Caco-2 (cell line): ENCODE data around the gene ARHGAP4. TPM values are rescaled to one million over a fixed set of nuclear protein-coding genes. Genes with fewer than 3 reads are reported as not detected.

Experiments used
- BruUV-seq: library from RNA; stranded (reverse); fragments of 400-500 nt; replicated peaks from 2 replicates; lab custom pipeline; 2021; lab: Mats Ljungman, UMichigan
- CTCF ChIA-PET: fragments of 300-600 bp; sonication (Branson Sonifier 250); formaldehyde crosslinking; loops from one replicate; lab custom pipeline; 2022; ENCODE audit warnings: antibody characterized with exemption; lab: Charles Lee
- POLR2A ChIA-PET: fragments of 300-600 bp; sonication (Branson Sonifier 250); formaldehyde crosslinking; loops from one replicate; lab custom pipeline; 2022; ENCODE audit warnings: antibody characterized with exemption; lab: Charles Lee
- DNase-seq, 2 experiments: peaks; one replicate each; pipeline versions ENCODE4 v3.0.0 to v3.0.0-alpha.2; 2020 to 2022
- H3K27me3 ChIP-seq: replicated peaks from 2 replicates; pipeline ENCODE4 v1.6.0; 2011; ENCODE audit warnings: low read length; ENCODE audit not compliant: control insufficient read depth, insufficient read depth
- H3K36me3 ChIP-seq: 2 replicates; pipeline ENCODE4 v1.5.1; 2011; ENCODE audit warnings: low read length; ENCODE audit not compliant: control insufficient read depth, insufficient read depth
- H3K4me1 ChIP-seq: fragments of 250-450 bp; sonication (Bioruptor Pico); 2 replicates; pipeline ENCODE4 v1.5.1; 2020; ENCODE audit warnings: mild to moderate bottlenecking
- H3K4me3 ChIP-seq: 2 replicates; pipeline ENCODE4 v1.5.1; 2011; ENCODE audit warnings: low read depth, mild to moderate bottlenecking, control low read depth, low read length
- H3K9me3 ChIP-seq: fragments of 250-450 bp; sonication (Bioruptor Pico); 2 replicates; pipeline ENCODE4 v1.5.1; 2020; ENCODE audit warnings: mild to moderate bottlenecking, moderate library complexity
- H3K27ac Mint-ChIP-seq: one replicate; pipeline ENCODE4 v1.8.0; 2022; ENCODE audit warnings: mixed read lengths; ENCODE audit not compliant: unreplicated experiment
- H3K27me3 Mint-ChIP-seq: one replicate; pipeline ENCODE4 v1.8.0; 2022; ENCODE audit warnings: mixed read lengths; ENCODE audit not compliant: insufficient read depth, unreplicated experiment
- H3K36me3 Mint-ChIP-seq: one replicate; pipeline ENCODE4 v1.8.0; 2022; ENCODE audit warnings: mild to moderate bottlenecking, mixed read lengths; ENCODE audit not compliant: insufficient read depth, unreplicated experiment
- H3K4me1 Mint-ChIP-seq: one replicate; pipeline ENCODE4 v1.8.0; 2022; ENCODE audit warnings: low read depth, mixed read lengths; ENCODE audit not compliant: unreplicated experiment
- H3K4me3 Mint-ChIP-seq: one replicate; pipeline ENCODE4 v1.8.0; 2022; ENCODE audit warnings: mild to moderate bottlenecking, moderate library complexity, mixed read lengths; ENCODE audit not compliant: unreplicated experiment
- H3K9me3 Mint-ChIP-seq: one replicate; pipeline ENCODE4 v1.8.0; 2022; ENCODE audit warnings: mixed read lengths; ENCODE audit not compliant: unreplicated experiment
- intact Hi-C: fragments of 100-400 bp; cut with micrococcal nuclease; formaldehyde crosslinking; loops from one replicate; pipeline ENCODE4 v1.10.0; 2022; ENCODE audit not compliant: unreplicated experiment
- total RNA-seq: library from RNA; stranded (reverse); gene quantifications from 2 replicates; pipeline ENCODE4 v1.2.3, GENCODE V29; 2022
- TF ChIP-seq, protein P1 (sequence below), 2 experiments: fragments of 200-600 bp in 1 of 2; IDR thresholded peaks; 1 replicate in 1 of 2; 2 replicates in 1 of 2; pipeline versions ENCODE4 v1.5.1 to v1.8.0; 2011 to 2022; ENCODE audit warnings: antibody characterized with exemption in 1 of 2, control low read depth in 1 of 2, inconsistent platforms in 1 of 2, low read depth in 1 of 2, low read length in 1 of 2, mild to moderate bottlenecking in 1 of 2, moderate library complexity in 1 of 2; ENCODE audit not compliant: insufficient read depth in 1 of 2, severe bottlenecking in 1 of 2, unreplicated experiment in 1 of 2

ARHGAP4 gene
- total RNA-seq, 1 experiment from 2014 or later, result 15.7 TPM

DNA sequence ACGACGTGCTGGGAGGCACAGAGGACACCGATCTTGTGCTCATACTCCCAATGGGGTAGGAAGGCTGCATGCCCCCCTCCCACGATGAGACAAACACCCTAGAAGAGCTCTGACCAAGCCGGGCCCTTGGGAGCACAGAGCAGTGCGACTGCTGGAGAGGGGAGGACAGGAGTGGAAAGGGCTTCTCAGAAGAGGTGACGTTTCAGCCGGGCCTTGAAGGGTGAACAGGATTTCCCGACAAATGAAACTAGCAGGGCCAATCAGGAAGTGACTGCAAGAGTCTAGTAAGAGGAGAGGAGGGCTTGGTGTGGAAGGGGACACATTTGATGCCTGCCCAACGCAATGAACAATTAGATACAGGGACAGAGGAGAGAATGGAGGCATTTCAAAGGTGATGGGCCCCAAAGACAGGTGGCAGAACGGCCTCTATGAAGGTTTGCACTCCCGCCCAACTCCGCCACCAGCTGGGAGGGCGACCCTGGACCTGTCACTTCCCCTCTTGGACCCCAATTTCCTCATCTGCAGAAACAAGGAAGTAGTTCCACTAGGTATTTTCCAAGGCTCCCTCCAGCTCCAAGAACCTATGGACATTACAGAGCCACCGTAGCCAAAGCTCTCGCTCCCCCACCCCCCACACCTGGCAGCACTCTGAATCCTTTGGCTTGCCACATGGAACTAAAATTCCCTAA is 41.6 kb upstream of the ARHGAP4 start:
- intact Hi-C loops, result no loop called here
- Mint-ChIP-seq H3K4me1 (no peaks in the 10 kb centered on the region), H3K36me3 (peaks cover 35% of the 10 kb centered on the region), H3K9me3 (no peaks in the 10 kb centered on the region), H3K4me3 (no peak overlapping the region), H3K27ac (no peak overlapping the region), H3K27me3 (no peaks in the 10 kb centered on the region)
- ChIA-PET POLR2A (no interaction called here), CTCF (interaction anchor here (1.3 kb wide), 2 partner anchors 18 to 21 kb away, joined by 3 to 4 read pairs; no protein-coding TSS in a partner anchor)
- TF ChIP-seq, protein P1, sequence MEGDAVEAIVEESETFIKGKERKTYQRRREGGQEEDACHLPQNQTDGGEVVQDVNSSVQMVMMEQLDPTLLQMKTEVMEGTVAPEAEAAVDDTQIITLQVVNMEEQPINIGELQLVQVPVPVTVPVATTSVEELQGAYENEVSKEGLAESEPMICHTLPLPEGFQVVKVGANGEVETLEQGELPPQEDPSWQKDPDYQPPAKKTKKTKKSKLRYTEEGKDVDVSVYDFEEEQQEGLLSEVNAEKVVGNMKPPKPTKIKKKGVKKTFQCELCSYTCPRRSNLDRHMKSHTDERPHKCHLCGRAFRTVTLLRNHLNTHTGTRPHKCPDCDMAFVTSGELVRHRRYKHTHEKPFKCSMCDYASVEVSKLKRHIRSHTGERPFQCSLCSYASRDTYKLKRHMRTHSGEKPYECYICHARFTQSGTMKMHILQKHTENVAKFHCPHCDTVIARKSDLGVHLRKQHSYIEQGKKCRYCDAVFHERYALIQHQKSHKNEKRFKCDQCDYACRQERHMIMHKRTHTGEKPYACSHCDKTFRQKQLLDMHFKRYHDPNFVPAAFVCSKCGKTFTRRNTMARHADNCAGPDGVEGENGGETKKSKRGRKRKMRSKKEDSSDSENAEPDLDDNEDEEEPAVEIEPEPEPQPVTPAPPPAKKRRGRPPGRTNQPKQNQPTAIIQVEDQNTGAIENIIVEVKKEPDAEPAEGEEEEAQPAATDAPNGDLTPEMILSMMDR (IDR thresholded peaks at IDR 0.05; ENCODE audit: insufficient read depth in 1 of 2, low read depth in 1 of 2, low read length in 1 of 2, severe bottlenecking in 1 of 2, unreplicated experiment in 1 of 2), result no peak
- Histone ChIP-seq H3K4me1 (no peaks in the 10 kb centered on the region), H3K9me3 (no peaks in the 10 kb centered on the region), H3K4me3 (no peak overlapping the region), H3K36me3 (peaks cover 3% of the 10 kb centered on the region), H3K27me3 (no peaks in the 10 kb centered on the region)
- BruUV-seq, result TSS peak; percentile 1
- DNase-seq, result no peak

DNA sequence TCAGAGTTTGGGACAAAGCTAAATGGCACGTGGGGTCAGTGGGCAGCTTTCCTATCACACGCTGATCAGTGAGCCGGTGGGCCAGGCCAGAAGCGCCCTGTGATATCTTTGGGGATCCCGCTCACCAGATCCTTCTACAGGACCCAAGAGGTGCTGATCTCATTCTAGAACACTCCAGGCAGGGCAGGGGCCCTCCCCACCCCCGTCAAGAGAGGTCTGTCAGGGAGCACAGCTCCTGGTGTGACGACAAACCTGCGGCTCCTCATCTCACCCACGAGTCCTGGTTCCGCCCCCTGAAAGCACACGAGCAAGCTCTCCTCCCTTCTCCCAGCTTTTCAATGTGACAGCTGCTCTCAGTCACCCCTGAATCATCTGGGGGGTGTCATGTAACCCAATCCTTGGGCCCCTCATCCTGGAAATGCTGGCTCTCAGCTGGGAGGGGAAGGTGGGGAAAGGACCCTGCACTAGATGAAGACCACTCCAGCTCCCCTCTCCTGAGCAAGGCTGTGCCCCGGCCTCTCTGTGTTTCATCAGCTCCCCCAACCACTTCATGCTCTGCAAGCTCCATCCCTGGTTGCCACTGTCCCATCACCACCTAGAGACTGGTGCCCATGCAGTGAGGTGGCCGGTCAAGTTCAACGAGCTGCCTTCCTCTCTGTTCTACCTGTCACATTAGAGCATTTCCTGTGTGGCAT is 40.9 kb upstream of the ARHGAP4 start:
- H3K4me1 ChIP-seq, result no peaks in the 10 kb centered on the region
- intact Hi-C loops, result no loop called here
- TF ChIP-seq, protein P1 (IDR thresholded peaks at IDR 0.05; ENCODE audit: insufficient read depth in 1 of 2, low read depth in 1 of 2, low read length in 1 of 2, severe bottlenecking in 1 of 2, unreplicated experiment in 1 of 2), result no peak
- Mint-ChIP-seq H3K36me3 (peaks cover 35% of the 10 kb centered on the region), H3K4me1 (no peaks in the 10 kb centered on the region), H3K27me3 (no peaks in the 10 kb centered on the region), H3K4me3 (no peak overlapping the region), H3K9me3 (no peaks in the 10 kb centered on the region), H3K27ac (no peak overlapping the region)
- peaks cover 3% of the 10 kb centered on the region for H3K36me3 ChIP-seq
- no peak for DNase-seq
- H3K4me3 ChIP-seq, result no peak overlapping the region
- CTCF ChIA-PET, result interaction anchor here (1.3 kb wide), 2 partner anchors 18 to 20 kb away, joined by 3 to 4 read pairs; no protein-coding TSS in a partner anchor
- H3K9me3 ChIP-seq, result no peaks in the 10 kb centered on the region
- POLR2A ChIA-PET, result no interaction called here
- H3K27me3 ChIP-seq, result no peaks in the 10 kb centered on the region
- BruUV-seq, result no TSS peak

DNA sequence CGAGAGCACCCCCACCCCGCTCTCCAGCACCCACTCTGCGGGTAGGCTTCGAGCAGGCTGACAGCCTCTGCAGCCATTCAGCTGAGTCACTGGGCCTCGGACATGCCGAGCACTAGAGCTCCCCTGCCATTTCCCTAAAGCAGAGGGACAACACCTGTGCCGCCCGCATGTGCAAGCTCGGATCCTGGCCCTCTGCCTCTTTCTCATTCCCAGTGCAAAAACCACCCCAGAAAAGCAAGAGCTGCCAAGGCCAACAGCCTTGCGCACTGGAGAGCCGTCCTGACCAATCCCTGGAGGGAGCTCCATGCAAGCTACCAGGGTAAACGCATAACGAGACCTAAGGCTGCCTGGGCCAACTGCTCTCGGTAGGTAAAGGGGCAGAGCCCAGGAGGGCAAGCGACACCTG is 40.2 kb upstream of the ARHGAP4 start:
- no peak overlapping the region for H3K27ac Mint-ChIP-seq
- POLR2A ChIA-PET, result no interaction called here
- no peak overlapping the region for H3K4me3 Mint-ChIP-seq

More for the DNA sequence above, 40.2 kb upstream of the ARHGAP4 start:
- H3K9me3 Mint-ChIP-seq, result no peaks in the 10 kb centered on the region
- no peaks in the 10 kb centered on the region for H3K4me1 Mint-ChIP-seq
- intact Hi-C loops, result no loop called here
- DNase-seq, result no peak
- no TSS peak for BruUV-seq
- no peaks in the 10 kb centered on the region for H3K27me3 Mint-ChIP-seq
- CTCF ChIA-PET, result interaction anchor here (1.3 kb wide), 1 partner anchor 17 kb away, joined by 3 read pairs; no protein-coding TSS in a partner anchor
- no peak overlapping the region for H3K4me3 ChIP-seq
- H3K4me1 ChIP-seq, result no peaks in the 10 kb centered on the region
- H3K27me3 ChIP-seq, result no peaks in the 10 kb centered on the region
- TF ChIP-seq, protein P1 (IDR thresholded peaks at IDR 0.05; ENCODE audit: insufficient read depth in 1 of 2, low read depth in 1 of 2, low read length in 1 of 2, severe bottlenecking in 1 of 2, unreplicated experiment in 1 of 2), result no peak
- peaks cover 29% of the 10 kb centered on the region for H3K36me3 Mint-ChIP-seq
- no peaks in the 10 kb centered on the region for H3K9me3 ChIP-seq
- peaks cover 3% of the 10 kb centered on the region for H3K36me3 ChIP-seq
